Dedifferentiated amniotic fluid mesenchymal stem cell (primary cell): ENCODE data around the gene C1QTNF1.

Source experiments
- DNase-seq: peaks from one replicate; pipeline ENCODE4 v3.0.0-alpha.2; 2016; ENCODE audit errors: extremely low spot score

The C1QTNF1 gene

DNA sequence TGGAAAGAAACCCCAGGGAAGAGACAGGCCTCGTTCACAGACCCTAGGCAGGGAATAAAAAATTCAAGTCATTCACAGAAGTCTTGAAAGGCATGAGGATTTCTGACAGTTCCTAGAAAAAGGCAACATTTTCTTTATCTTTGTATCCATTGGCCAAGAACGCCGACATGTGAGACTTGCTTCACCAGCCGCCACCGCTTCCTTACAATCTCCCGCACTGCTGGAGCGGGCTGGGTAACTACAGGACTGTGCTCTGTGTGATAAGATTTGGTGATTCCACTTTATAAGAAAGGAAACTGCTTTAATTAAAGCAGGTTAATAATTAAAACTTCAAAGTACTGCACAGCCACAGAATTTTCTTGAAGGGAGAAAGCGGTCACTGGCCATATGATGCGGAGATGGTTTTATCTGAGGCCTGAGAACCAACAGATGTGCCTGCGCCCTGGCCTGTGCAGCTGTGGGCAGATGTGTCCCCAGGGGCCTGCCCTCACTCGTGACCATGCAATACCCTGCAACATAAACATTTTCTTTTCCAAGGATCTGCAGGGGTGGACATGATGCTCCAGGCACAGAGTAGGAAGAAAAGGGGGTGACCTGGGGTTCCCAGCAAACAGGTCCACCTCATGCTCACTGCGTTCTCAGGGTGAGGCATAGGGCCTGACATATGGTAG is 31.3 kb upstream of the C1QTNF1 start:
- no peak for DNase-seq

DNA sequence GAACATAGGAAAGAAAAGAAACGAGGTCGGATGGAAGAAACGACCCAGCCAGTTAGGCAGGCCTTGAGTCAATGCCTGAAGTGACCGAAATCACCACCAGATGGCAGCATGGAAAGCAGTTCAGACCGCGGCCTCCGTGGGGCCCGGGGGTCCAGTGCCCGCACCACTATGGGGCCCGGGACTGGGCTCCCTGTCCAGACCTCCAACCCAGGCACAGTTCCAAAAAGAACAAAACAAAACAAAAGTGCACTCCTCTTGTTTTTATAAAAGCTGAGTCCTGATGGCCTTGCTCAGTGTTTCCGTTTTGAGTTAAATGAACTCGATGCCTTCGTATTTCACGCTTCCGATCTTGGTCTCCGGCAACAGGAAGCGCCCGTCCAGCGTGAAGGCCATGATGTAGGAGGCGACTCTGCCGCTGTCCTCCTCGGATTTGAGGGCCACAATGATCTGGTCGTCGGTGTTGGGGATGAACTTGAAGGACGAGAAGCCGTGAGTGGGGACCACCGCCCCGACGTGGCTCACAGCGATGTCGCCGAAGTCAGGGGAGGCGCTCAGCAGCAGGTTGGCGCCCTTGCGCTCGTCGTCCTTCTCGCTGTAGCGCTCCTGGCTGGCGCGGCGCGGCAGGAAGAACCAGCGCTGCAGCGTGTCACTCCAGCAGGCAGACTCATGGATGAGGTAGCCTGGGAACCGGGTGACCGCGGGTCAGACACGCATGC is 30.6 kb upstream of the C1QTNF1 start:
- DNase-seq = no peak

DNA sequence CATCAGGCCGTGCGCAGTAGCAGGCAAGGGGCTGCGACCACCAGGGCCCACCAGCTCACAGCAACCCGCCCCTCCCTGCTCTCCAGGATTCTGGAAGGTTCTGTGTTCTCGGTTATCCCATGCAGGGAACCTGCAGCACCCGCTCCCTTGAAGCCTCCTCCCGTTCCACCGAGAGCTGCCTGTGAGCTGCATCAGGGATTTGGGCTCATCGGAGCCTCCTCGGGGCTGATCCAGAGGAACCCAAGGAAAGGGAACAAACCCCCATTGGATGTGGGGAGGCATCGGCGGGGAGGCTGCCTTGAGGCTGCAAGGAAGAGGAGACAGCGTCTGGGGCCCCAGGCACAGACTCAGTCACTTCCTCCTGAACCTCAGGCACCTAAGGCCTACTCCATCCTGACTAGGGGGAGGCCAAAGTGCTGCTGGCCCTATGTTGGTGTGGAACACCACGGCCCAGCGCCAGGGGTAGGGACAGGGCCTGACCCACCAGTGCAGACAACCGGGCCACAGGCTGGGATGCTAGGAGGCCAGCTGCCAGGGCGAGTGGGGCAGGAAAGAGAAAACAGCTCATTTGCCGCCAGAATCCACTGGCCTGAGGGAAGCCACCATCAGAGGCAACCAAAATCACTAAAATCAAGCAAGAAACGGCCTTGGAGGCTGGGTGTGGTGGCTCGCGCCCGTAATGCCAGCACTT is 29.8 kb upstream of the C1QTNF1 start:
- no peak for DNase-seq

DNA sequence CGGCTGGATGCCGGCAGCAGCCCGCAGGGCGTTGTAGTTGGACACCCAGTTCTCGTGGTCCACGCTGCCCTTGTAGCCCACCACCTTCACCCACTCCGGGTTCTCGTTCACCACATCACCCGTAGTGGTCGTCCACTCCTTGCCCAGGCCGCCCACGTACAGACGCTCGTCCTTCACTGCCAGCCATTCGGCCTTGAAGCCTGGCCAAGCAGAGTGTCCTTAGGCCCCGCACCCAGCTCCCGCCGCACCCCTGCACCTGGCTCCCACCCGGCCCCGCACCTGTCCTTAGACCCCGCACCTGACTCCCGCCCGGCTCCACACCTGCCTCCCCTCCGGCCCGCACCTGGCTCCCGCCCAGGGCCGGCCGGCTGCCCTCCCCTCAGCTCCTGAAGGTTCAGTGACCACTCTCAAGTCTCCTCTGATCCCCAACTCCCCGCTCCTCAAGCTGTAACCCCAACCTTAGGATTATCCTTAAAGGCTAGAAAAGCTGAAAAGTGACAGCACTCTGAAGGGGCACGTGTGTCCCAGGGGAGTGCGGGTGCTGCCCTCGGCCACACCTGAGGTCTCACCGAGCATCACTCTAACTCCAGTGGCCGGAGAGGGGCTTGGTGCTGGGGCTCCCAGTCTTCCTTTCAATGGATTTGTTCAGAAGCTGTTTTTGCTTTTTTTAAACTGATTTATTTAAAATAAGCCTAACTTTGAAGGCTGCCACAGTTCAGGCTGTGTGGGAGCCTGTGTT is 28.8 kb upstream of the C1QTNF1 start:
- no peak for DNase-seq

DNA sequence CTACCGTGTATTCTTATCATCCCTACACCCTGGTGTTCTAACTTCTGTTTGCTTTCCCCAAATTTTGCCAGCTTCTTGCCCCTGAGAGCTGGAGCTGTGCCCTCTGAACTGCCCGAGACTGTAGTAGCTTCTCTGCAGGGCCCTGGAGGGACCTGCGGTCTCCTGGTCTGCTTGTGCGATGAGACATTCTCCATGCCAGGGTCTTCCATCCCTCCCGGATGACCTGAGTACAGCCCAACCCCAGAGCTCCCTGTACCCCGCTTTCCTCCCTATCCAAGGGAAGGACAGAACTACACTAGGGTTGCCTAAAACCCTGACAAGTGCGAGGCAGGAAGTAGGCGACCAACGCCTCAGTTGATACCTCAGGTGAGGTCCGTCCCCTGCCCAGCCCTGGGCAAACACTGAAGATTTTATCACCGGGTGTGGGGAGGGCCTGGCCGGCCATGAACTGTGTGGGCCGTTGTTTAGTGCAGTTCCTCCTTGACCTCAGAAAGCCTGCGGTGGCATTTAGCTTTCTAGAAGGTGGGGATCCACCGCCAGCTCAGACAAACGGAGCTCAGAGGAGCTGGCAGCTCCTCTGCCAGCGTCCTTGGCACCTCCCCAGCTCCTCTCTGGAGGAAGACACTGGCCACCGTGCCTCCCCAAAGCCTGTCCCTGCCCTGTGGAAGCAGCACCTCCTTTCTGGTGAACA is 28.1 kb upstream of the C1QTNF1 start:
- no peak for DNase-seq

DNA sequence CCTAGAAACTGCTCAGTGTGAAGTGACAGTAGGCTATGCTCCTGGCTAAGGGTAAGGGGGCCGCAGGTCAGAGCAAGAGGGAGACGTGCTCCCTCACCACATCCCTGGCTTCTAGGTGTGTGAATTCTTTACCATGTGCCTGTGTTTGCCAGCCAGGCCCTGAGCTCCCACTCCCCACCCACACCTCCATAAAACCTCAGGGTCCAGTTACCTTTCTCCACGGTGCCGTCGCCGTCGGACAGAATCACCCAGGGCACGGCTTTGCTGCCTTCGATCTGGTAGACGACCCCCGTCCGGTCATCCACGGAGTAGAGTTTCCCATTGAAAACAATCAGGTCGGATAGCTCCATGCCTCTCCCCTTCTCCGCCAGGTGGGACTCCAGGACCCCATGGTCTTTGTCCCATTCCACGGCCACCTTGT is 27.2 kb upstream of the C1QTNF1 start:
- no peak for DNase-seq

DNA sequence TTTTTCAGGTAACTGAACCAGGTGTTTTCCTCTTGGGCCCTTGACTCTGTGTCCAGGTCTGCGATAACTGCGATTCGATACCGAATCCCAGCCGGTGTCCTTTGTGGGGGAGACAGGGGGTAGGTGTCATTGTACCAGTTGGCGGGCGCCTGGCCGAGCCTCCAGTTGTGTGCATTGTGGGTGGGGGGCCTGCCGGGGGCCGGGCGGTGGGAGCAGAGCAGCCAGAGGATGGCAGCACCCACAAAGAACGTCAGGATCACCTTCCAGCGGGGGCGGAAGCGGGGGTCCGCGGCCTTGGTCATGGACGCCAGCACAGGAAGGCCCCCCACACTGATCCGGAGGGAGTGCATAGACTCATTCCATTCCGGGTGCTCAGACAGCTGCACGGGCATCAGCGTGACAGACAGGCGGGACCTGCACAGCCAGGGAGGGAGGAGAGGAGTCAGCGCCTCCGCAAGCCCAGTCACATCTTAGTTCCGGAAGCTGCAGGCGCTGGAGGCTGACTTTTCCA is 26.7 kb upstream of the C1QTNF1 start:
- DNase-seq = no peak

DNA sequence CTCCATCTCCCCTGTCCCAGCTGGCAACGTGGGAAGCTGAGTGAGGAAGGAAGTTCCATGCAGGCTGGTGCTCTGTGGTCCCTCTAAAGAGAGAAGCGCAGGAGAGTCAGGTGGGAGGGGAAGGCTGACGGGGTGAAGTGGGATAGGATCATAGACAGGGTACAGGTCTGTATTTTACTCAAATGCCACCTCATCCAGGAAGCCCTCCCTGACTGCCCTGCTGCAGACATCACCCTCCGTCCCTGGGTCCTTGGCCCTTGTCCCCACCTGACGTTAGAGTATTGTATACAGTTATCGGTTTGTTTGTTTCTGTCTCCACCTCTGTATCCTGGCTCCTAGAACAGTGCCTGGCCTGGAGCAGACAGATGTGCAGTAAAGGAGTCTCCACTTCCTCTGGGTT is 26.1 kb upstream of the C1QTNF1 start:
- no peak for DNase-seq

DNA sequence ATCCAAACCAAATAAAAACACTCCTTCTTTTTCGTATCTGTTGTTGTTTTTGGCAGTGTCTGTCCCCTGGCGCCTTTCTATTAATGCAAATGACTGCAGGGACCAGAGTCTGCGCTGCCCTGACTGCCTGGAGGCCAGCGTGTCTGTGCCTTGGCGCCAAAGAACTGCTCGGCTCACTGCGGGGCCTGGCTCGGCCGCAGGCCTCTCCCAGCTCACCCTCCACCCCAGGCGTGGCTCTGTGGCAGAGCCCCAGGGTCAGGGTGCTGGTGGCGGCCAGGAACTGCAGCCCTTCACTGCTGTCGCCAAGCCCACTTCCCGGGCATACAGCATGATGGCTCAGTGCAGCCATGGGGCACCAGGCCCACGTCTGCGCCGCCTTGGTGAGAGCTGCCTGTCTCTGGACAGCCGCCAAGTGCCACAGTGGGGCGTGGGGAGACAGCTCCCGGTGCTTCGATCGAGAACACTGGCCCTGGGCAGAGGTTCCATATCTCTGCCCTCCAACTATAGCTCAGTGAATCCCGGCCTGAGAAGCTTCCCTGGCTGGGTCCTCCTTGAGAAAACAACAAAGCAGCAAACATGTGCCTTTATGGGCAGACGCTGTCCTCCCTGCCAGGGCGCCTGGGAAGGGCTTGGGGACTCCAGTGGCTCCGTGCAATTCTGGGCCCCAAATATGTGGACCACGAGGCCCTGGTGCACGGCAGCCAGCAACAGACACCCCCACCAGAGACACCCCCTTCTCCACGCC is 25.5 kb upstream of the C1QTNF1 start:
- DNase-seq = no peak

DNA sequence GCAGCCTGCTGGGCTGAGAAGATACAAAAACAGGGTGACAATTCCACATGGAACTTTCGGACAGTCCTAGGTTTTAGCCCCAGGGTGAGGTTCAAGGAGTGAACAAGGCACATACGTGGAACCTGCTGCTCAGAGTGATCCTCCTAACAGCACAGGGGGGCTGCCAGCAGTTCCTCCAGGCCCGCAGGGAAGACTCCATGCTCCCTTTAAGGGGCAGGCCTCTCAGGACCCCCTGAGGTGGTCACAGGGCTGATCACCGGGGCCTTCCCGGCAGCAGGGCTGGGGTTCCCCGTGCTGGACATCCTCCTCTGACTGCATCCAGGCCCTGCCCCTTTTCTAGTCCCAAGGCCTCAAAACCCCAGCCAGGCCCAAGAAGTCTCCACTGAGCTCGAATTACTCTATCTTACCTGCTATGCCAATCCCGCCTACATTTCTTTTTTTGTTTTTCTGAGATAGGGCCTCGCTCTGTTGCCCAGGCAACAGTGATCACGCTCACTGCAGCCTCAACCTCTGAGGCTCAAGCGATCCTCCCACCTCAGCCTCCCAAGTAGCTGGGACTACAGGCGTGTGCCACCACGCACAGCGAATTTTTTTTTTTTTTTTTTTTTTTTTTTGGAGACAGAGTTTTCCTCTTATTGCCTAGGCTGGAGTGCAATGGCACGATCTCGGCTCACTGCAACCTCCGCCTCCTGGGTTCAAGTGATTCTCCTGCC is 24.8 kb upstream of the C1QTNF1 start:
- DNase-seq = no peak

DNA sequence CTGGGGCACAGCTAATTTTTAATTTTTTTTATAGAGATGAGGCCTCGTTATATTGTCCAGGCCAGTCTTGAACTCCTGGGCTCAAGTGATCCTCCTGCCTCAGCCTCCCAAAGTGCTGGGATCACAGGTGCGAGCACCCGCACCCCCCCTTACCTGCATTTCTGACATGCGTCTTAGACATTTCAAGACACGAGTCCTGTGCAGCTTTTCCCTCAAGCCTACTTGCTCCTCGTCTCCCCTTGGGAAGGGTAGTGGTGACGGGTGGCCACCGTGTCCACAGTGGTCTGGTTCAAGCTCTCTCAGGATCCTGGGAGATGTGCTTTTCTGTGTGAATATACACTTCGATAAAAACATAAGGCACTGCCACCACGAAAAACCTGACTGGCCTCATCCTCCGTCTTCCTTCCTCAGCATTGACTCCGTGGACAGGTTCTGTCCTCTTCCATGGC is 24.0 kb upstream of the C1QTNF1 start:
- no peak for DNase-seq

DNA sequence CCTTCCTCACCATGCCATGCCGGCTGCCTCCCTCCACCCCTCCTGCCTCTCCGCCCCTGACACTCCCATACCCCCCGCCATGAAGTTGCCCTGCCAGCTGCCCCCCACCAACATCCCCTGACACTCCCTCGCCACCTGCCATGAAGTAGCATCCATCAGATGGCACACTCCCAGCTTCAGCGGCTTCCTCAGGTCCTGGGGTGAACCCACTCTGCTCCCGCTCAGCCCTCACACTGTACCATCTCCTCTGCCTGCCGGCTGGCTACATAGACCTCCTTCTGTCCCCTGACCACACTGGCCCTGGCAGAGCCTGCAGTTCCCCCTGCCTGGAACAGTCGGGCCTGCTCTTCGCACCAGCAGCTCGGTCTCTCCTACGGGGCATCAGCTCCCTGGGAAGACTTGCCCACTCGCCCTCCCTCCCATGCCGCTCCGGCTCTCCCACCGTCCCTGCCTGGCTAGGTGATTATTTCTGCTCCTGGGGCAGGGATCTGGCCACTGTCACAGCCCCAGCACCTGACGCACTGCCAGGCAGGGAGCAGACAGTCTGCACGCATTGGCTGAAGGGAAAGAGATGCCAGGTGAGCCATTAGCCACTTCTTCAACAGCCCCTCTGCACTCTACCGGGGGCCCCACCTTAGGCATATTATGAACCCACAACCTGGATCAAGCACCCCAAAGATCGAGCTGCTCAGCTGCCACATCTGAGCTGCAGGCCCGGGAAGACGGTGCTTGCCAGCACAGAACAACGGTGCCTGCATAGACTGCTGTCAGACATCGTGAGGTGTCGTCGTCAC is 23.4 kb upstream of the C1QTNF1 start:
- DNase-seq = no peak

DNA sequence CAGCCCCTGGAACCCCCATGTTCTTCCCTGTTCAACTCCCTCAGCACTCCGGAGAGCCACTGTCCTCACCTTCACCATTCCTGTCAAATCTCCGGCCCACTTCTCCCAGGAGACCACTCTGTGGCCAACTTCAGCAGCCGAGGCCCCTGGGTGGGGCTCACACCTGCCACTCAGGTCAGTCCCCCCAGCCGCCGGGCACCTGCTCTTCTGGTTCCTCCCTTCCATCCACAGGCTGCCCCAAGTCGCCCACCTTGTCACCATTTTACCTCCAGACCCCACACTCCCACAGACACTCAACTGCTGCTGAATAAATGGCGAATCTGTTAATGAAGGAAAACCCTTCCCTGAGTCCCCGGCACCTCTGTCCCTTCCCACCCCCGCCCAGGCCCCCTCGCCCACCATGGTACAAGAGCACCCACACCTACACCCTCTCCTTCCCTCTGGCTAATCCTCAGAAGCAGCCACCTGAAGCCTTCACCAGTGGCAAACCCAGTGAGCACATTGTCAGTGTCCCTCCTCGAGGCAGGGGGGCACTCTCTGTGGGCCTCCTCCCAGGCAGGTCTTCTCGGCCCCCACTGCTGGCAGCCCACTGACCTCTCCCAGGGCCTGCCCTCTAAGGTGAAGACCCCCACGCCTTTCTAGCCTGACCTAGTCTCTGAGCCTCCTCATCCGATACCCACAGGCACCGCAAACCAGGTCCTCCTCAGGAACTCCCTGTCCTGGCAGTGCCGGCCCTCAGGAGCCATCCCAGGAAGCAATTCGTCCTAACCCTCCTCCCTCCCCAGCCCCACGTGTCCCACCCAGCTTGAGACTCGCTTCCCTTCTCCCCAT is 22.6 kb upstream of the C1QTNF1 start:
- DNase-seq = no peak

DNA sequence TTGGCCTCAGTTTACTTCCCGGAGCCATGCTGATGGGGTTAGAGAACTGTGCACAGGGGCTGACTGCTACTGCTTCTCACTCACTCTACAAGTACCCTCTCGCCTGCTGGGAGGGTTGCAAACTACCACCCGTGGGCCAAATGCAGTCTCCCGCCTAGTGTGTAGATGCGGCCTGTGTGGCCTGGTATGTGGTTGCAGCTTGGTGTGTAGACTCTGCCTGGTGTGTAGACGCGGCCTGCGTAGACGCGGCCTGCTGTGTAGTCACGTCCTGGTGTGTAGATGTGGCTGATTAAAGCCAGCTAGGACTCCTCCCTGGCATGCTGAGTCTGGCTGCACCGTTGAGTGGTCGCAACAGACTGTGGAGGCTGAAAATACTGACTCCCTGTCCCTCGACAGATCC is 21.7 kb upstream of the C1QTNF1 start:
- DNase-seq = no peak

DNA sequence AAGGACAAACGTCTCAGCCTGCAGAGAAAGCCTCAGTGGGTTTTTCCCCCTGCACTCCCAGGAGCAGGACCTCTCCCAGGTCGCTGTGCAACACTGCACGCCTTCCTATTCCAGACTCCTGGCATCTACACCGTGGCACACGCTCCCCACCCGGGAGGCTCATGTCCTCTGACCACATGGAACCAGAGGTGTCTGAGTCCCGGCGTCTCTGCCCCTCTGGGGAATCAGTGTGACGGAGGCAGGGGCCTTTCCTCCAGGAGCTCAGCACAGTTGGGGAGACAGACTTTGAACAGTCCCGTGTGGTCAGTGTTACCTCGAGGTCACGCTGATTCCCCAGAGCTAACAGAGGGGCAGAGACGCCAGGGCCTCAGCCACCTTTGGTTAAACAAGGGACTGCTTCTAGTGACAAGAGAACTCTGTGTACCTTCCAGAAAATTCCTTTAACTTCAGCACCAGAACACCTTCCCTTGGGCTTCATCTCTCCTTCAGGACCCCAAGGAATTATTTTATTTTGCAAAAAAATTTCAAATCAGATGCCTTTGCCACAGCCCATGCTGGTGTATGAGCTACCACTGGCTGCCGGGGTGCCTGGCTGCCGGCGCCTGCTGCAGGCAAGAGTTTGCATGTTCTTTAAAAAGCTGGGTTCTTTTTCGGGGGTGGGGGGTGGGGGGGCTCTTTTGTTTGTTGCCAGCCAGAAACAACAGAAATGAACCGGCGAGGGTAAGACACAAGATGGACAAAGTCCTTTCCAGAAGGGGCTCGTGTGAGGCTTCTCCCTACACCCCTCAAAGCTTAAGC is 21.0 kb upstream of the C1QTNF1 start:
- no peak for DNase-seq

DNA sequence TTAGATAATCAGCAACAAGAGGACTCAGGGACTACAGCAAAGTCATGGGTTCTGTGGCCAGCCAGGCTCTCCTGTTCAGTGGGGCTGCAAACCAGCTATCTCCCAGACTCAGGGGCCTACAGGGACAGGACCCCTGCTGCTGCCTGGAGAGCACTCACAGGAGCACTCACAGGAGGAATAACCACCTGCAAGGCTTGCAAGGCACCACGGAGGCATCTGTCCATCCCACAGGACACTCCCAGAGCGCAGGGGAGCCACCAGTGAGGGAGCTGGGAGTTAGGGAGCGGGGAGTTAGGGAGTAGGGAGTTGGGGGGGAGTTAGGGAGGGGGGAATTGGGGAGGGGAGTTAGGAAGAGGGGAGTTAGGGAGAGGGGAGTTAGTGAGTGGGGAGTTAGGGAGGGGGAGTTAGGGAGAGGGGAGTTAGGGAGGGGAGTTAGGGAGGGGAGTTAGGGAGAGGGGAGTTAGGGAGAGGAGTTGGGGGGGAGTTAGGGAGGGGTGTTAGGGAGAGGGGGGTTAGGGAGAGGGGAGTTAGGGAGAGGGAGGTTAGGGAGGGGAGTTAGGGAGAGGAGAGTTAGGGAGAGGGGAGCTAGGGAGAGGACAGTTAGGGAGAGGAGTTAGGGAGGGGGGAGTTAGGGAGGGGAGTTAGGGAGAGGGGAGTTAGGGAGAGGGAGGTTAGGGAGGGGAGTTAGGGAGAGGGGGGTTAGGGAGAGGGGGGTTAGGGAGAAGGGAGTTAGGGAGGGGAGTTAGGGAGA is 20.1 kb upstream of the C1QTNF1 start:
- DNase-seq = no peak
